ENCODE measurements around the gene CCDC69.

GRCh38 chr5:151153300-151153699, 70.6 kb downstream of the CCDC69 start:
- TF ChIP-seq CTCF (IDR thresholded peaks at IDR 0.05): no peak
- TF ChIP-seq EZH2 (IDR thresholded peaks at IDR 0.05; ENCODE audit: borderline replicate concordance, insufficient read depth, low read depth, low read length, poor library complexity, severe bottlenecking): no peak

All from B cell (primary cell).